Renal cortex interstitium (tissue), 11 donors: Measurements from ENCODE around the gene COX11. TPM values are rescaled to one million over a fixed set of nuclear protein-coding genes. Genes with fewer than 3 reads are reported as not detected.

Source experiments
- DNase-seq, 11 donors: peaks; one replicate each; pipeline ENCODE4 v3.0.0-alpha.2; 2013; ENCODE audit warnings: low read depth in 9 of 11, low spot score in 4 of 11; ENCODE audit errors: extremely low read depth in 1 of 11
- polyA plus RNA-seq, 3 donors: library from polyadenylated mRNA; unstranded; fragments of 120-200 nt; gene quantifications; one replicate each; pipeline ENCODE4 v1.2.1, GENCODE V29; 2013; ENCODE audit not compliant: insufficient read length in 3 of 3

The COX11 gene
- polyA plus RNA-seq, 3 donors: 78.6 to 118 (median 92.0) TPM

DNA sequence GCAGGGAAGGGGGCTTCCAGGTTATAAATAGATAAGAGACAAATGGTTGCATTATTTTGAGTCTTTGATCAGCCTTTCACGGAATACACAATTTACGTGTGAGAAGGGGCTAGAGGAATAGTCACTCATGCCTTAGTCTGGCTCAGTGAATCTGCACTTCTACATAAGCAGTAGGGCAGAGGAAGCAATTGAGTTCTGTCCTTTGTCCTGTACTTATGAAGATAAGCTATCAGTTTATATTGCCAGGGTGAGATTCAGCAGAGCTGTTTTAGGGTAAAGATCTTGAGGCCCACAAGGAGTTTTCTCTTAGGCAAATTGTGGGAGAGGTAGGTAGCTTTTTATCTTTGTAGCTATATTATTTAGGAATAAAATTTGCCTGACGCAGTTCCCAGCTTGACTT lies 34.5 kb downstream of the COX11 start:
- DNase-seq: no peak

DNA sequence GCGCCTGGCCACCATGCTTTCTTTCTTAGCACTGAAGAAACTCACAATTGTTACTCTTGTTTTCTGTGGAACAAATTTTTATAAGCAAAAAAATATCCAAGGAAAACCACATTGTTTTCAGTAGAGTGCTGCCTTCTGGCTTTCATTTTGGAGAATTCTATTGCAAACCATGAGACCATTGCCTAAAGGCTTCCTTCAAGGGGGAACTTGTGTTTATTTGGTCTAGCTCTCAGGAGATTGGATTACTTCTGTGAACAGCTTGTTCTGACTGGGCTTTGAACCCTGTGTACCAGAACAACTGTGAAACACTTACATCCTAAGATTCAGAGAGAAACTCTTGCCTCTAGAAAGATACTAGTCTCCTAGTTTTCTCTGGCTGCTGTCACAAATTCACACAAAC lies 35.7 kb downstream of the COX11 start:
- DNase-seq: no peak

DNA sequence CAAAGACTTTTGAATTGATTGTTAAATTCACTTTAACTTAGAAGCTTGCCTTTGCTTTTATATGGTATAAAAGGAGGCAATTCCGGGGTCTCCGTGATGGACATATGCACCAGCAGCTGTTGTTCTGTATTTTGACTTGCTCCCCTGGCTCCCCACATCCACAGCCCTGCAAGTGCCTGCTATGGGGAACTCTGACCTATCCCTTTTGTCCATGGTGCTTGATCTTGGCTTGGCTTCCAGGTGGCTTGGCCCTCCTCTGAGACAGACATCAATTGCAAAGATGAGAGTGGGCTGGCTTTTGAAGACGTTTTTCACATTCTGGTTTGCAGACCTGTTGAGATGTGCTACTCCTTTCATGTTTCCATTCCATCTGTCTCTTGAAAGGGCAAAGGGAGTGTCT lies 40.9 kb downstream of the COX11 start:
- no peak for DNase-seq

- DNase-seq: no peak
Measured at GRCh38 chr17:54924405-54924804, 44.0 kb downstream of the COX11 start.

DNA sequence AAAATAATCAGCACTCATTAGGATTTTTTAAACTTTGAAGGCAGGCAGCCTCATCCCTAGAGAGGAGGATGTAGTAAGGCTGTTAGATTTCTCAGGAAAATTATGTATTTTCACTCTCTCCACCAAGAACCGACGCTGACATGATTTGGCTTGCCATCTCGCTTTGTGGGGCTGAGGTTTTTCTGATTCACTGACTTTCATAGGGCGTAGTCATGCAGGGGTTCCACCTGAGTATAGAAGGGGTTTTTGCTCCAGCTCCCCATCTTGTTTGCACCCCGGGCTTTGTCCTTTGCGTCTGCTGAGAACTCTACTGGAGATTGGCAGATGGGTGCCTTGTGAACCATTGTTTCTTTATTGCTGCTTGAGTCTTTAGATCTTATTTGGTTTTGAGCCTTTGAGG lies 47.6 kb downstream of the COX11 start:
- no peak for DNase-seq

DNA sequence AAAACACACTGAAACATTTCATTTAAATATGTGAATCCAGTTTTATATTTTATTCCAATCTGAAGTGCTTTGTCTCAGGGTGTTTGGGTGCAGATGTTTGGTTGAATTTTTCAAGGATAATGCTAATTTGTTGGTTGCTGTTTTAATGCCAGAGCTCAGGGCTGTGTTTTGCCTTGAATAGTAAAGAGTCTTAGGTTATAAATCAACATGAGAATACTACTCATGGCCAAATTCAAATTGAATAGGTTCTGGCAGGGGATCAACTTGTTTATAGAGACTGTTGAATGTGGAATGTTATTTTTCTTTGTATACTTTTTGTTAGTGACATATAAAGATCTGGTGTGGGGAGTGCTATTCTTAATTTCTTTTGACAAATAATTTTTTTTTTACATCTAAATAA lies 49.0 kb downstream of the COX11 start:
- DNase-seq: no peak

- no peak for DNase-seq
Measured at GRCh38 chr17:54916721-54917120, 51.7 kb downstream of the COX11 start.

Other genes starting within 250 kb of the COX11 start
- gene TOM1L1, start 67.8 kb downstream of the COX11 start, polyA plus RNA-seq: 100 to 1,000 TPM in 2 of 3 donors, 10 to 100 TPM in 1; 85.7 to 111 (median 108) TPM
- gene STXBP4, start 111 bp upstream of the COX11 start, polyA plus RNA-seq: 10 to 100 TPM; 14.5 to 21.4 (median 14.9) TPM